ENCODE data around the gene WRAP73. TPM values are rescaled to one million over a fixed set of nuclear protein-coding genes. Genes with fewer than 3 reads are reported as not detected.

WRAP73 gene
- total and polyA plus RNA-seq, 2 experiments from 2014 or later = 22.6 to 43.3 TPM

- H4K20me1 ChIP-seq (replicated peaks; ENCODE audit: insufficient read depth) = no peaks in the 10 kb centered on the region
- Mint-ChIP-seq H3K4me3 (no peak overlapping the region), H3K36me3 (ENCODE audit: low read depth) (no peaks in the 10 kb centered on the region; the same call in 2 of the 3 replicates), H3K9me3 (no peaks in the 10 kb centered on the region; the same call in 1 of the 3 replicates), H3K27ac (no peak overlapping the region), H3K27me3 (ENCODE audit: insufficient read depth, low read depth, poor library complexity) (peaks cover 29% of the 10 kb centered on the region), H3K4me1 (peaks cover 17% of the 10 kb centered on the region)
- ATAC-seq (peak; percentile 68), DNase-seq (ENCODE audit: low spot score) (peak; percentile 81)
- H3F3A ChIP-seq (replicated peaks; ENCODE audit: low read depth) = no peaks in the 10 kb centered on the region
- no peaks in the 10 kb centered on the region for H3K9me2 ChIP-seq (ENCODE audit: insufficient read depth)
- H3K4me3 ChIP-seq = no peak overlapping the region
- H3K79me2 ChIP-seq (replicated peaks; ENCODE audit: insufficient read depth) = no peaks in the 10 kb centered on the region
- no peak overlapping the region for H2AFZ ChIP-seq
- H3K36me3 ChIP-seq (ENCODE audit: insufficient read depth) = no peaks in the 10 kb centered on the region
- no peaks in the 10 kb centered on the region for H3K27me3 ChIP-seq (ENCODE audit: insufficient read depth)
- H3K4me2 ChIP-seq = no peak overlapping the region
- peaks cover 11% of the 10 kb centered on the region for H3K4me1 ChIP-seq (ENCODE audit: insufficient read depth)
- no peak overlapping the region for H3K27ac ChIP-seq (ENCODE audit: low read depth)
- TF ChIP-seq CTCF (conservative IDR thresholded peaks at IDR 0.05; ENCODE audit: low read depth in 2 of 2) = peak in 1 of 2 experiments; percentile 36; a peak in 2 of 4 replicates
- no peak for TF ChIP-seq ZNF331 (CRISPR knock-in tag; IDR thresholded peaks at IDR 0.05; ENCODE audit: low read depth)
Measured at GRCh38 chr1:3678361-3679097, 28.6 kb upstream of the WRAP73 start.

GRCh38 chr1:3677484-3677883 lies 27.6 kb upstream of the WRAP73 start:
- no peaks in the 10 kb centered on the region for H3K36me3 ChIP-seq (ENCODE audit: insufficient read depth)
- H3K4me1 ChIP-seq (ENCODE audit: insufficient read depth) = peaks cover 11% of the 10 kb centered on the region
- H3K4me3 ChIP-seq = no peak overlapping the region
- Mint-ChIP-seq H3K27me3 (ENCODE audit: insufficient read depth, low read depth, poor library complexity) (peaks cover 30% of the 10 kb centered on the region), H3K4me3 (no peak overlapping the region), H3K27ac (no peak overlapping the region), H3K9me3 (no peaks in the 10 kb centered on the region; the same call in 2 of the 3 replicates), H3K4me1 (peaks cover 21% of the 10 kb centered on the region), H3K36me3 (ENCODE audit: low read depth) (no peaks in the 10 kb centered on the region; the same call in 2 of the 3 replicates)
- H3K4me2 ChIP-seq = no peak overlapping the region
- H3K27me3 ChIP-seq (ENCODE audit: insufficient read depth) = no peaks in the 10 kb centered on the region
- H3K79me2 ChIP-seq (replicated peaks; ENCODE audit: insufficient read depth) = no peaks in the 10 kb centered on the region
- no peak overlapping the region for H3K27ac ChIP-seq (ENCODE audit: low read depth)
- DNase-seq (ENCODE audit: low spot score) (no peak), ATAC-seq (no peak)
- no peak overlapping the region for H2AFZ ChIP-seq
- no peaks in the 10 kb centered on the region for H3F3A ChIP-seq (replicated peaks; ENCODE audit: low read depth)
- H4K20me1 ChIP-seq (replicated peaks; ENCODE audit: insufficient read depth) = no peaks in the 10 kb centered on the region
- H3K9me2 ChIP-seq (ENCODE audit: insufficient read depth) = no peaks in the 10 kb centered on the region
- no peak for TF ChIP-seq ZNF331 (CRISPR knock-in tag; IDR thresholded peaks at IDR 0.05; ENCODE audit: low read depth)
- TF ChIP-seq POLR2AphosphoS5 (IDR thresholded peaks at IDR 0.05; ENCODE audit: low read depth) = no peak
- TF ChIP-seq ETS1 (IDR thresholded peaks at IDR 0.05) = no peak
- no peak for TF ChIP-seq ZNF462 (CRISPR knock-in tag; IDR thresholded peaks at IDR 0.05)
- no peak for TF ChIP-seq JUNB (IDR thresholded peaks at IDR 0.05; ENCODE audit: unreplicated experiment)
- no peak for TF ChIP-seq ZNF114 (CRISPR knock-in tag; IDR thresholded peaks at IDR 0.05)
- no peak for TF ChIP-seq REST (IDR thresholded peaks at IDR 0.05; ENCODE audit: unreplicated experiment)

Measured in GM23338 (cell line).